Gastrocnemius medialis (tissue), 4 donors: Measurements from ENCODE around the gene POLR3E. TPM values are rescaled to one million over a fixed set of nuclear protein-coding genes. Genes with fewer than 3 reads are reported as not detected.

ENCODE experiments used
- ATAC-seq, 2 donors: fragments of 150-250 bp; one replicate each; pipeline ENCODE4 v1.9.1; 2016
- DNase-seq, 2 donors: peaks; one replicate each; pipeline ENCODE4 v3.0.0-alpha.2; 2019
- H3K27ac ChIP-seq, 4 donors: fragments of 200-600 bp; sonication (generic); 1 replicate in 1 of 4; 2 replicates in 3 of 4; pipeline ENCODE4 v1.5.1; 2016 to 2018; ENCODE audit warnings: mild to moderate bottlenecking in 2 of 4, moderate library complexity in 1 of 4
- H3K27me3 ChIP-seq, 3 donors: fragments of 200-600 bp; sonication (generic) in 2 of 3; 1 replicate in 1 of 3; 2 replicates in 2 of 3; pipeline versions ENCODE4 v1.5.1 to v1.6.0; 2016 to 2019; ENCODE audit warnings: mild to moderate bottlenecking in 1 of 3, moderate library complexity in 1 of 3
- H3K36me3 ChIP-seq, 2 donors: fragments of 200-600 bp; sonication (generic) in 1 of 2; one replicate each; pipeline ENCODE4 v1.5.1; 2017 to 2018
- H3K4me1 ChIP-seq, 2 donors: fragments of 200-600 bp; sonication (generic) in 1 of 2; one replicate each; pipeline ENCODE4 v1.5.1; 2016 to 2017; ENCODE audit warnings: mild to moderate bottlenecking in 2 of 2
- H3K4me3 ChIP-seq, 4 donors: fragments of 200-600 bp; sonication (generic) in 3 of 4; 1 replicate in 1 of 4; 2 replicates in 3 of 4; pipeline ENCODE4 v1.5.1; 2016 to 2019; ENCODE audit warnings: mild to moderate bottlenecking in 2 of 4
- H3K9me3 ChIP-seq, 3 donors: fragments of 200-600 bp; sonication (generic) in 2 of 3; 1 replicate in 1 of 3; 2 replicates in 2 of 3; pipeline ENCODE4 v1.5.1; 2016 to 2019
- CTCF ChIP-seq, 5 experiments: fragments of 450-650 bp in 3 of 5; fragments of 200-600 bp in 2 of 5; sonication (generic) in 2 of 5; IDR thresholded peaks in 4 of 5; conservative IDR thresholded peaks in 1 of 5; 1 replicate in 4 of 5; 2 replicates in 1 of 5; pipeline ENCODE4 v1.5.1; 2016 to 2019; ENCODE audit warnings: antibody characterized with exemption in 5 of 5, mild to moderate bottlenecking in 3 of 5, moderate library complexity in 3 of 5
- POLR2A ChIP-seq, 2 donors: fragments of 450-650 bp; IDR thresholded peaks; one replicate each; pipeline ENCODE4 v1.6.1; 2017; ENCODE audit warnings: antibody characterized with exemption in 2 of 2, mild to moderate bottlenecking in 2 of 2, moderate library complexity in 2 of 2
- in situ Hi-C, 4 donors: fragments of 200-750 bp; cut with MboI; loops; one replicate each; pipeline versions ENCODE4 v1.15.0 to v1.8.0; 2017; ENCODE audit warnings: low sequenced_read_pairs in 4 of 4
- intact Hi-C: fragments of 100-400 bp; cut with DNase I; formaldehyde crosslinking; loops from one replicate; pipeline ENCODE4 v1.15.1; 2023; ENCODE audit warnings: low total_unique reads
- total RNA-seq, 4 donors: library from RNA; depleted of rRNA; stranded (reverse); fragments of >200 nt; gene quantifications; one replicate each; pipeline versions ENCODE4 v1.1.0 to v1.2.3, GENCODE V29; 2016

The POLR3E gene
- total RNA-seq, 4 donors from 2014 or later = 105 to 182 (median 116) TPM

DNA sequence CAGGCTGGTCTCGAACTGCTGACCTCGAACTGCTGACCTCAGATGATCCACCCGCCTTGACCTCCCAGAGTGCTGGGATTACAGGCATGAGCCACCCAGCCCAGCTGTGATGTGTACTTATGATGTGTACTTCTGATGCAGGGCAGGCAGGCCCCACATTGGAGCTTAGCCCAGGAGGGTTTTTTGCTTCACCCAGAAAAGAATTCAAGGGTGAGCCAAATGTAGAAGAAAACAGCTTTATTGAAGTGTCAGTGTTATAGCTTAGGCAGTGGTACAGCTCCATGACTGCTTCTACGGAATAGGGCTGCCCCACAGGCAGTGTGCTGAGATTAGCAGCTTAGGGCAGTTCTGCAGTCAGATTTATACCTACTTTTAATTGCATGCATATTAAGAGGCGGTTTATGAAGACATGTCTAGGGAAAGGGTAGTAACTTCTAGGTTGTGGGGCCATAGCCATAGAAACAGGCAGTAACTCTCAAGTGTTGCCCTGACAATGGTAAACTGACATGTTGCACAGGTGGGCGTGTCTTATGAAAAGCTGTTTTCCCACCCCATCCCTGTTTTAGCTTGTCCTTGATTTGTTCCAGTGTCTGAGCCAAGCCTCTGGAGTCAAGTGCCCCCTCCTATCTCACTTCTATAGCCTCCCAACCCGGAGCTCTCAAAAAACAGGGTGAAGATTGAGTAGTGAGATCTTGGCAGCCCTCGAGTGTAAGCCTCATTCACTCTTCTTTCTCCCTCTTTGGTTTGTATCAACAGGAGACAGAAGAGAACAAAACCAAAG is 24.1 kb upstream of the POLR3E start:
- in situ Hi-C loops = no loop called here
- Histone ChIP-seq H3K4me1 (no peaks in the 10 kb centered on the region), H3K4me3 (no peak overlapping the region), H3K27ac (no peak overlapping the region), H3K27me3 (no peaks in the 10 kb centered on the region), H3K36me3 (peaks cover 9 to 94% of the 10 kb centered on the region in 2 donors), H3K9me3 (no peaks in the 10 kb centered on the region)
- intact Hi-C loops = no loop called here
- ATAC-seq (no peak), DNase-seq (no peak)
- TF ChIP-seq POLR2A (IDR thresholded peaks at IDR 0.05) (no peak), CTCF (IDR thresholded peaks at IDR 0.05 in 4 of 5, conservative IDR thresholded peaks at IDR 0.05 in 1 of 5) (no peak)

DNA sequence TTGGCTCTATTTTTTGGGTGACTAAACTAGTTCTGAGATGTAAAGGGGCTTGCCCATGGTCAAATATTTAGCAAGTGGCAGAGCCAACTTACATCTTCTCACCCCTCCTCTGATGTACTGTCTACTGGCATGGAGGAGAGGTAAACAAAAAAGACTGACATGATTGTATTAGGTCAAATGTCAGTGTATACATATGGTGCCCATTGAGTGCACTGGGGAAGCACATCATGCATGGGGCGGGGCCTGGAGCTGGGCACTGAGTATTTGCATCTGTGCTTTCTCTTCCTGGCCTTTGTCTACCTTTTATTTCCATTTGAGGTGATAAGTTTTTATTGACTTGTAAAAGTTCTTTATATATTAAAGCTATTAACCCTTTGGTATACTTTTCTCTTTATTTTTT is 22.3 kb upstream of the POLR3E start:
- Histone ChIP-seq H3K9me3 (no peaks in the 10 kb centered on the region), H3K27me3 (no peaks in the 10 kb centered on the region), H3K4me1 (no peaks in the 10 kb centered on the region), H3K4me3 (no peak overlapping the region), H3K36me3 (peaks cover 9 to 85% of the 10 kb centered on the region in 2 donors), H3K27ac (no peak overlapping the region)
- in situ Hi-C loops = loop anchor here in 2 of 4 donors (25.0 kb wide), 1 partner anchor 263 kb away; the partner anchor contains the start of genes MOSMO (in 2 of the 2) and PDZD9 (in 2 of the 2)
- DNase-seq (no peak), ATAC-seq (no peak)
- TF ChIP-seq CTCF (IDR thresholded peaks at IDR 0.05 in 4 of 5, conservative IDR thresholded peaks at IDR 0.05 in 1 of 5) = no peak
- no peak for TF ChIP-seq POLR2A (IDR thresholded peaks at IDR 0.05)
- intact Hi-C loops = no loop called here

DNA sequence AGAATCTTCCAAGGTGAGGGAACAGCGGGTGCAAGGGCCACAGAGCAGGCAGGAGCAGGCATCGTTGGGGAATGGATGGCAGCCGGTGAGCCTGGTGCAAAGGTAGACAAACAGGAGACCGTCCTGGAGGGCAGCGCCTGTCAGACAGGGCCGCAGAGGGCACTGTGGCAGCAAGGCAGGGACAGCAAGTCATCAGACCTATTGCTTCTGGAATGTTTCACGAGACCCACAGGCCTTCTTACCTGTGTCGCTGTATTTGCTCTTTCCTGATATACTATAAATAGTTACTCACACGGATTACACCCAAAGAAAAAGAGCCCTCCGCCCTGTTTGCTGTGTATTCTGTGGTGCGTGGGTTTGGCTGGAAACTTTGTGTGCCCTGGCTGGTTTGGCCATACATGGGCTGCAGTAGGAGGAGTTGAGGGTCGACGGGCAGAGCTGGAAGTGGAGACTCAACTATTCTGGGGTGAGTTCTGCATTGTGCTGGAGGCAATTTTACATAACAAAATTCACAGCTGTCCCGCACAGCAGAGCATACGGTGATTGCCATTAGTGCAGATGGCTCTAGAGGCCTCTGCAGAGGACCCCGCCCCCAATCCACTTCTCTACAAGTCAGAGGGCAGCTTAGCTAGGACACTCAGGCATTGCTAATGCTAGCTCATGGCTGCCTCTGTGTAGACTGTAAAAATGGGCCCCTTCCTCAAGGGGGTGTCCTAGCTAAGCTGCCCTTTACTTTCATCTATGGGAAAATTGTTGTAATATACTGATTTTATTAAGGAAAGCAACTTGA is 18.6 kb upstream of the POLR3E start:
- DNase-seq = no peak
- Histone ChIP-seq H3K27me3 (no peaks in the 10 kb centered on the region), H3K9me3 (no peaks in the 10 kb centered on the region), H3K27ac (no peak overlapping the region), H3K4me3 (no peak overlapping the region), H3K36me3 (peaks cover 13 to 79% of the 10 kb centered on the region in 2 donors), H3K4me1 (no peaks in the 10 kb centered on the region)
- in situ Hi-C loops = loop anchor here in 2 of 4 donors (25.0 kb wide), 1 partner anchor 266 kb away; the partner anchor contains the start of genes MOSMO (in 2 of the 2) and PDZD9 (in 2 of the 2)
- no peak for ATAC-seq
- no peak for TF ChIP-seq CTCF (IDR thresholded peaks at IDR 0.05 in 4 of 5, conservative IDR thresholded peaks at IDR 0.05 in 1 of 5)
- no peak for TF ChIP-seq POLR2A (IDR thresholded peaks at IDR 0.05)
- intact Hi-C loops = no loop called here

DNA sequence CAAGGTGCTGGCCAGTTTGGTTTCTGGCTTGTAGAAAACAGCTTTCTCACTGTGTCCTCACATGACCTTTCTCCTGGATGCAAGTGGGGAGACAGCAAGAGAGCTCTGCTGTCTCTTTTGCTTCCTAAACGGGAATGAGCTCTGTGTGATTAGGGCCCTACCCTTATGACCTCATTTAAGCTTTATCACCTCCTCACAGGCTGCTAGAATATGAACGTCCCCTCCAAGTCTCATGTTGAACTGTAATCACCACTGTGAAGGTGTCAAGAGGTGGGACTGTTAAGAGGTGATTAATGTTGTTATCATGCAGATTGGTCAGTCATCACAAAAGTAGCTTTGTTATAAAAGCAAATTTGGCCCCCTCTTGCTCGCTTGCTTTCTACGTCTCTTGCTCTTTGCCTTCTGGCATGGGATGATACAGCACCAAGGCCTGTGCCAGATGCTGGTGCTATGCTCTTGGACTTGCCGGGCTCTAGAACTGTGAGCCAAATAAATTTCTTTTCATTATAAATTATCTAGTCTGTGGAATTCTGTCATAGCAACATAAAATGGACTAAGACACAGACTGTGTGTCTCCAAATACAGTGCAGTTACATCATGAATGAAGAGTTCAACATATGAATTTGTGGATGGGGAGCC is 14.8 kb upstream of the POLR3E start:
- in situ Hi-C loops = loop anchor here in 2 of 4 donors (25.0 kb wide), 1 partner anchor 270 kb away; the partner anchor contains the start of genes MOSMO (in 2 of the 2) and PDZD9 (in 2 of the 2)
- intact Hi-C loops = no loop called here

More for the DNA sequence above, 14.8 kb upstream of the POLR3E start:
- Histone ChIP-seq H3K4me3 (no peak overlapping the region), H3K27ac (no peak overlapping the region), H3K27me3 (no peaks in the 10 kb centered on the region), H3K4me1 (no peaks in the 10 kb centered on the region), H3K9me3 (no peaks in the 10 kb centered on the region), H3K36me3 (peaks cover 4 to 74% of the 10 kb centered on the region in 2 donors)
- DNase-seq (no peak), ATAC-seq (no peak)
- TF ChIP-seq CTCF (IDR thresholded peaks at IDR 0.05 in 4 of 5, conservative IDR thresholded peaks at IDR 0.05 in 1 of 5) (no peak), POLR2A (IDR thresholded peaks at IDR 0.05) (no peak)
